ENCODE data around the gene CLK2. TPM values are rescaled to one million over a fixed set of nuclear protein-coding genes. Genes with fewer than 3 reads are reported as not detected.
A peak's percentile ranks its signal among the peaks of the same experiment; 100 is the strongest.
"Not testable (repeated sequence)": the region's sequence is repeated elsewhere in the genome, so short reads cannot be mapped to it uniquely, and the experiment has no call there.

The CLK2 gene
- total RNA-seq, 1 donor from 2014 or later = 32.1 TPM

DNA sequence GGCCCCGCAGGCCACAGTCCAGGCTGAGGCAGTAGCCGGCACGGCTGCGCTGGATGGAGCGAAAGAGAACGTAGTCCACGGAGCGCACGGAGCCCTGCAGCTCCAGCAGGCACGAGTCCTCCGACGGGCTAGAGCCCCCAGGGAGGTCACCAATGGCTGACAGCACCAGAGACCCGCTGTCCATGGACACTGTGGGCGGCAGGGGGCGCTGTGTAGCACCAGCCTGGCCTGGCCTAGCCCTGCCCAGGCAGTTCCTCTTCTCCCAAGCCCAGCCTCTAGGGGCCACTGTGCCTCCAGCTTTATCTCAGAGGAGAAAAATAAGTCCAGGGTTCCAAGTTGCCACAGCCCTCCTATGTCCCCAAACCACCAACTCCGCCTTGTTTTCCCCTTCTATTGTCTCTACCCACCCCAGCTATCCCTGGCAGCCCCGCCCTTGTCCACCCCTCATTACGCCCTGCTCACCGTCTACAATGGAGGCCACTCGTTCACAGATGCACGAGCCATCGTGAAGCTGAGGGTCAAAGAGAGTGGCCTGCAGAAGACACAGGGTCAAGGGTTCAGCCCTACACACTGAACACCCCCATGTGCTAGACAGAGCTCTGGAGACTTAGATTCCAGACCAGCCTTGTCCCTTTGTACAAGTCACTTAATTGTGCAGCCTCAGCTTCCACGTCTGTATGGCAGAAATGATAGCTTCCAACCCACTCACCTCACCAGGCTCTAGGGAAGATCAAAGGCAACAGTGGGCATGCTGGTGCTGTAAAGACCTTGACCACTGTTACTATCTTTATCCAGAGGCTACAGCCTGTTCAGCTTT is 22.5 kb downstream of the CLK2 start:
- intact Hi-C loops (cut with DNase I) = loop anchor here (1.0 kb wide), 4 partner anchors 22 to 341 kb away; partner anchors contain the start of genes CLK2 and FDPS
- H3K36me3 ChIP-seq = peaks cover 15 to 17% of the 10 kb centered on the region in 2 donors
- H3K27me3 ChIP-seq = no peaks in the 10 kb centered on the region
- peak overlapping the region; percentile 37 to 42 for H3K4me3 ChIP-seq
- H3K4me1 ChIP-seq = peaks cover 16 to 21% of the 10 kb centered on the region in 2 donors
- H3K27ac ChIP-seq = peak overlapping the region; percentile 19 to 39
- DNase-seq (ENCODE audit: low spot score in 2 of 2) = peak; percentile 55 to 96
- no peaks in the 10 kb centered on the region for H3K9me3 ChIP-seq
- TF ChIP-seq, protein P1, sequence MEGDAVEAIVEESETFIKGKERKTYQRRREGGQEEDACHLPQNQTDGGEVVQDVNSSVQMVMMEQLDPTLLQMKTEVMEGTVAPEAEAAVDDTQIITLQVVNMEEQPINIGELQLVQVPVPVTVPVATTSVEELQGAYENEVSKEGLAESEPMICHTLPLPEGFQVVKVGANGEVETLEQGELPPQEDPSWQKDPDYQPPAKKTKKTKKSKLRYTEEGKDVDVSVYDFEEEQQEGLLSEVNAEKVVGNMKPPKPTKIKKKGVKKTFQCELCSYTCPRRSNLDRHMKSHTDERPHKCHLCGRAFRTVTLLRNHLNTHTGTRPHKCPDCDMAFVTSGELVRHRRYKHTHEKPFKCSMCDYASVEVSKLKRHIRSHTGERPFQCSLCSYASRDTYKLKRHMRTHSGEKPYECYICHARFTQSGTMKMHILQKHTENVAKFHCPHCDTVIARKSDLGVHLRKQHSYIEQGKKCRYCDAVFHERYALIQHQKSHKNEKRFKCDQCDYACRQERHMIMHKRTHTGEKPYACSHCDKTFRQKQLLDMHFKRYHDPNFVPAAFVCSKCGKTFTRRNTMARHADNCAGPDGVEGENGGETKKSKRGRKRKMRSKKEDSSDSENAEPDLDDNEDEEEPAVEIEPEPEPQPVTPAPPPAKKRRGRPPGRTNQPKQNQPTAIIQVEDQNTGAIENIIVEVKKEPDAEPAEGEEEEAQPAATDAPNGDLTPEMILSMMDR (IDR thresholded peaks at IDR 0.05) = peak; percentile 99 to 100 (median 99)

GRCh38 chr1:155250246-155250632 is 23.1 kb downstream of the CLK2 start:
- intact Hi-C loops (cut with DNase I) = loop anchor here (1.0 kb wide), 4 partner anchors 23 to 342 kb away; partner anchors contain the start of genes CLK2 and FDPS
- Histone ChIP-seq H3K4me3 (peak overlapping the region; percentile 37 to 42), H3K9me3 (no peaks in the 10 kb centered on the region), H3K27ac (peak overlapping the region; percentile 14 to 39), H3K4me1 (peaks cover 16 to 23% of the 10 kb centered on the region in 2 donors), H3K27me3 (no peaks in the 10 kb centered on the region), H3K36me3 (peaks cover 15 to 17% of the 10 kb centered on the region in 2 donors)
- DNase-seq (ENCODE audit: low spot score in 2 of 2) = no peak
- TF ChIP-seq, protein P1 (IDR thresholded peaks at IDR 0.05) = no peak

GRCh38 chr1:155247667-155248553 is 25.4 kb downstream of the CLK2 start:
- TF ChIP-seq, protein P1 (IDR thresholded peaks at IDR 0.05) = no peak
- intact Hi-C loops (cut with DNase I) = no loop called here
- no peaks in the 10 kb centered on the region for H3K27me3 ChIP-seq
- H3K27ac ChIP-seq = no peak overlapping the region
- H3K36me3 ChIP-seq = peaks cover 15 to 17% of the 10 kb centered on the region in 2 donors
- H3K9me3 ChIP-seq = no peaks in the 10 kb centered on the region
- no peak for DNase-seq (ENCODE audit: low spot score in 2 of 2)
- peaks cover 5 to 23% of the 10 kb centered on the region in 2 donors for H3K4me1 ChIP-seq
- no peak overlapping the region for H3K4me3 ChIP-seq

- H3K27me3 ChIP-seq; H3K4me3 ChIP-seq; DNase-seq (ENCODE audit: low spot score in 2 of 2); intact Hi-C loops (cut with DNase I); H3K9me3 ChIP-seq; H3K27ac ChIP-seq: not testable (repeated sequence)
- peaks cover 5 to 28% of the 10 kb centered on the region in 2 donors for H3K4me1 ChIP-seq
- peaks cover 15 to 17% of the 10 kb centered on the region in 2 donors for H3K36me3 ChIP-seq
Measured at GRCh38 chr1:155246796-155247195, 26.5 kb downstream of the CLK2 start.

GRCh38 chr1:155245163-155245524 is 28.2 kb downstream of the CLK2 start:
- Histone ChIP-seq H3K27ac (peak overlapping the region; percentile 83 to 92), H3K4me3 (peak overlapping the region; percentile 69 to 80), H3K36me3 (peaks cover 15 to 17% of the 10 kb centered on the region in 2 donors), H3K9me3 (no peaks in the 10 kb centered on the region), H3K27me3 (no peaks in the 10 kb centered on the region), H3K4me1 (peaks cover 3 to 30% of the 10 kb centered on the region in 2 donors)
- TF ChIP-seq, protein P1 (IDR thresholded peaks at IDR 0.05) = no peak
- intact Hi-C loops (cut with DNase I) = loop anchor here (2.0 kb wide), 1 partner anchor 18 kb away; no protein-coding TSS in a partner anchor
- no peak for DNase-seq (ENCODE audit: low spot score in 2 of 2)
